SK-N-SH (cell line): ENCODE measurements around the gene AK2. TPM values are rescaled to one million over a fixed set of nuclear protein-coding genes. Genes with fewer than 3 reads are reported as not detected.

Source experiments
- CTCF ChIA-PET: fragments of 300-600, 350-600 bp; formaldehyde crosslinking; extraction: SDS; loops from one replicate; lab custom pipeline; 2021; lab: Yijun Ruan, JAX
- POLR2A ChIA-PET: fragments of 350-600 bp; sonication (Branson Sonifier 250); formaldehyde crosslinking; extraction: SDS; loops from one replicate; lab custom pipeline; 2020; ENCODE audit warnings: antibody characterized with exemption, inconsistent platforms; lab: Yijun Ruan, JAX
- DNase-seq: peaks from one replicate; pipeline ENCODE4 v3.0.0; 2012
- H2AFZ ChIP-seq: fragments of 200-600 bp; sonication (generic); 2 replicates; pipeline ENCODE4 v1.8.1; 2016; ENCODE audit warnings: antibody characterized with exemption, mild to moderate bottlenecking, low read depth
- H3F3A ChIP-seq: fragments of 200-600 bp; sonication (generic); replicated peaks from 2 replicates; pipeline ENCODE3; 2016; ENCODE audit warnings: antibody characterized with exemption, mild to moderate bottlenecking; ENCODE audit not compliant: insufficient read depth
- H3K27ac ChIP-seq, 2 experiments: fragments of 200-500 bp in 1 of 2; fragments of 200-600 bp in 1 of 2; sonication (Bioruptor generic) in 1 of 2; sonication (generic), shearing (Covaris generic) in 1 of 2; 2 replicates each; pipeline versions ENCODE4 v1.5.1 to v1.6.1; 2014 to 2016; ENCODE audit warnings: low read depth in 2 of 2, inconsistent platforms in 1 of 2, low read length in 1 of 2, mild to moderate bottlenecking in 1 of 2, mixed read lengths in 1 of 2
- H3K27me3 ChIP-seq: fragments of 200-600 bp; sonication (generic), shearing (Covaris generic); 2 replicates; pipeline ENCODE4 v1.6.1; 2016; ENCODE audit warnings: mixed run types; ENCODE audit not compliant: insufficient read depth
- H3K36me3 ChIP-seq, 2 experiments: fragments of 200-500 bp in 1 of 2; fragments of 200-600 bp in 1 of 2; sonication (Bioruptor generic) in 1 of 2; sonication (generic) in 1 of 2; replicated peaks in 1 of 2; 2 replicates each; pipeline versions ENCODE3 to v1.5.1; 2014 to 2016; ENCODE audit warnings: low read length in 1 of 2, mild to moderate bottlenecking in 1 of 2; ENCODE audit not compliant: insufficient read depth in 2 of 2, control insufficient read depth in 1 of 2
- H3K4me1 ChIP-seq, 2 experiments: fragments of 200-500 bp in 1 of 2; fragments of 200-600 bp in 1 of 2; sonication (Bioruptor generic) in 1 of 2; sonication (generic), shearing (Covaris generic) in 1 of 2; 2 replicates each; pipeline versions ENCODE4 v1.5.1 to v1.6.1; 2014 to 2016; ENCODE audit warnings: low read depth in 1 of 2, low read length in 1 of 2, mixed run types in 1 of 2; ENCODE audit not compliant: insufficient read depth in 2 of 2, control insufficient read depth in 1 of 2
- H3K4me2 ChIP-seq: fragments of 200-600 bp; sonication (generic), shearing (Covaris generic); 2 replicates; pipeline ENCODE4 v1.6.1; 2017; ENCODE audit warnings: mixed run types
- H3K4me3 ChIP-seq, 2 experiments: fragments of 200-500 bp in 1 of 2; fragments of 200-600 bp in 1 of 2; sonication (Bioruptor generic) in 1 of 2; sonication (generic), shearing (Covaris generic) in 1 of 2; 2 replicates each; pipeline versions ENCODE4 v1.5.1 to v1.8.1; 2014 to 2016; ENCODE audit warnings: low read depth in 2 of 2, inconsistent platforms in 1 of 2, low read length in 1 of 2, mild to moderate bottlenecking in 1 of 2, mixed read lengths in 1 of 2, moderate library complexity in 1 of 2
- H3K79me2 ChIP-seq: fragments of 200-600 bp; sonication (generic); 2 replicates; pipeline ENCODE4 v1.8.1; 2017; ENCODE audit warnings: mild to moderate bottlenecking; ENCODE audit not compliant: insufficient read depth
- H3K9ac ChIP-seq: fragments of 200-600 bp; sonication (generic); 2 replicates; pipeline ENCODE4 v1.6.1; 2017; ENCODE audit warnings: mixed run types
- H3K9me2 ChIP-seq: fragments of 200-600 bp; sonication (generic); 2 replicates; pipeline ENCODE4 v1.6.1; 2017; ENCODE audit warnings: mixed run types
- H3K9me3 ChIP-seq: fragments of 200-600 bp; sonication (generic); 2 replicates; pipeline ENCODE4 v1.6.1; 2017; ENCODE audit warnings: mixed run types, mild to moderate bottlenecking, moderate library complexity
- H4K20me1 ChIP-seq: fragments of 200-600 bp; sonication (generic); 2 replicates; pipeline ENCODE4 v1.6.1; 2017; ENCODE audit warnings: mild to moderate bottlenecking, mixed run types; ENCODE audit not compliant: insufficient read depth
- CHD2 ChIP-seq: fragments of 150-350 bp; IDR thresholded peaks from 2 replicates; pipeline ENCODE4 v1.6.1; 2018; ENCODE audit warnings: low read length; ENCODE audit not compliant: partially characterized antibody
- EP300 ChIP-seq, 2 experiments: IDR thresholded peaks; 2 replicates each; pipeline versions ENCODE4 v1.4.0 to v1.6.1; 2012; ENCODE audit warnings: borderline replicate concordance in 1 of 2, low read depth in 1 of 2, low read length in 1 of 2
- EZH2phosphoT487 ChIP-seq: fragments of 200-600 bp; sonication (generic); IDR thresholded peaks from 2 replicates; pipeline ENCODE4 v1.6.1; 2017; ENCODE audit warnings: low read depth, mixed run types, mild to moderate bottlenecking, antibody characterized with exemption, moderate library complexity, borderline replicate concordance
- FOXM1 ChIP-seq: IDR thresholded peaks from 2 replicates; pipeline ENCODE4 v1.4.0; 2012; ENCODE audit warnings: low read depth, mild to moderate bottlenecking
- JUND ChIP-seq: IDR thresholded peaks from 2 replicates; pipeline ENCODE4 v1.4.0; 2012
- MXI1 ChIP-seq: IDR thresholded peaks from 2 replicates; pipeline ENCODE4 v1.6.1; 2012; ENCODE audit warnings: mild to moderate bottlenecking, low read depth, low read length, improper control_type of control experiment
- NFIC ChIP-seq: IDR thresholded peaks from 2 replicates; pipeline ENCODE4 v1.4.0; 2012; ENCODE audit warnings: borderline replicate concordance
- NRF1 ChIP-seq: IDR thresholded peaks from 2 replicates; pipeline ENCODE4 v1.6.1; 2012; ENCODE audit warnings: low read depth, mild to moderate bottlenecking, low read length
- RFX5 ChIP-seq: IDR thresholded peaks from 2 replicates; pipeline ENCODE4 v1.6.1; 2012; ENCODE audit warnings: mild to moderate bottlenecking, improper control_type of control experiment, low read length
- RXRA ChIP-seq: IDR thresholded peaks from 2 replicates; pipeline ENCODE4 v1.4.0; 2012; ENCODE audit warnings: low read depth, mild to moderate bottlenecking, borderline replicate concordance
- SMC3 ChIP-seq: IDR thresholded peaks from 2 replicates; pipeline ENCODE4 v1.6.1; 2012; ENCODE audit warnings: low read depth, low read length, improper control_type of control experiment
- TAF1 ChIP-seq: IDR thresholded peaks from 2 replicates; pipeline ENCODE4 v1.6.1; 2012; ENCODE audit warnings: low read depth, mild to moderate bottlenecking, low read length, moderate library complexity, borderline replicate concordance
- TCF12 ChIP-seq: IDR thresholded peaks from 2 replicates; pipeline ENCODE4 v1.4.0; 2012
- USF1 ChIP-seq: IDR thresholded peaks from 2 replicates; pipeline ENCODE4 v1.4.0; 2012; ENCODE audit warnings: low read depth, borderline replicate concordance
- YY1 ChIP-seq: IDR thresholded peaks from 2 replicates; pipeline ENCODE4 v1.4.0; 2012; ENCODE audit warnings: low read depth, mild to moderate bottlenecking
- whole genome bisulfite sequencing: methylation state at CpG from one replicate; pipeline ENCODE4 v1.1.6; 2017; ENCODE audit warnings: low lambda C conversion rate; 5-methylcytosine and 5-hydroxymethylcytosine counted together
- polyA plus RNA-seq, 3 experiments: library from polyadenylated mRNA; depleted of rRNA; stranded (reverse); fragments of >200 nt; gene quantifications; 2 replicates each; pipeline ENCODE4 v1.2.3, GENCODE V29; 2012
- TF ChIP-seq, protein P1 (sequence below): IDR thresholded peaks from 2 replicates; pipeline ENCODE4 v1.4.0; 2012; ENCODE audit warnings: low read depth, borderline replicate concordance
- TF ChIP-seq, protein P2 (sequence below): IDR thresholded peaks from 2 replicates; pipeline ENCODE4 v1.4.0; 2012; ENCODE audit warnings: low read depth

Gene AK2
- polyA plus RNA-seq, 1 of the 3 experiments (the other 2 are of a cell fraction), result 191 TPM

GRCh38 chr1:33029209-33029608 is 7.5 kb downstream of the AK2 start:
- WGBS, result 100% methylated on average over 3 of the region's 4 CpGs
- H3K9me3 ChIP-seq, result no peaks in the 10 kb centered on the region
- H3K4me3 ChIP-seq, result no peak overlapping the region
- ChIA-PET POLR2A (interaction anchor here (0.7 kb wide), 1 partner anchor 28 kb away, joined by 3 read pairs; no protein-coding TSS in a partner anchor), CTCF (interaction anchor here (0.7 to 4.7 kb wide), 3 partner anchors 14 to 95 kb away, joined by 3 to 21 read pairs (median 3); no protein-coding TSS in a partner anchor)
- H3K9ac ChIP-seq, result no peak overlapping the region
- peaks cover 3% of the 10 kb centered on the region for H3F3A ChIP-seq
- H2AFZ ChIP-seq, result no peak overlapping the region
- no peaks in the 10 kb centered on the region for H3K4me1 ChIP-seq
- H3K9me2 ChIP-seq, result no peaks in the 10 kb centered on the region
- H3K36me3 ChIP-seq, result peaks cover 4 to 11% of the 10 kb centered on the region in 2 experiments
- peaks cover 43% of the 10 kb centered on the region for H4K20me1 ChIP-seq
- TF ChIP-seq CHD2 (no peak), TCF12 (no peak), EZH2phosphoT487 (no peak), NRF1 (no peak)
- TF ChIP-seq, protein P1, sequence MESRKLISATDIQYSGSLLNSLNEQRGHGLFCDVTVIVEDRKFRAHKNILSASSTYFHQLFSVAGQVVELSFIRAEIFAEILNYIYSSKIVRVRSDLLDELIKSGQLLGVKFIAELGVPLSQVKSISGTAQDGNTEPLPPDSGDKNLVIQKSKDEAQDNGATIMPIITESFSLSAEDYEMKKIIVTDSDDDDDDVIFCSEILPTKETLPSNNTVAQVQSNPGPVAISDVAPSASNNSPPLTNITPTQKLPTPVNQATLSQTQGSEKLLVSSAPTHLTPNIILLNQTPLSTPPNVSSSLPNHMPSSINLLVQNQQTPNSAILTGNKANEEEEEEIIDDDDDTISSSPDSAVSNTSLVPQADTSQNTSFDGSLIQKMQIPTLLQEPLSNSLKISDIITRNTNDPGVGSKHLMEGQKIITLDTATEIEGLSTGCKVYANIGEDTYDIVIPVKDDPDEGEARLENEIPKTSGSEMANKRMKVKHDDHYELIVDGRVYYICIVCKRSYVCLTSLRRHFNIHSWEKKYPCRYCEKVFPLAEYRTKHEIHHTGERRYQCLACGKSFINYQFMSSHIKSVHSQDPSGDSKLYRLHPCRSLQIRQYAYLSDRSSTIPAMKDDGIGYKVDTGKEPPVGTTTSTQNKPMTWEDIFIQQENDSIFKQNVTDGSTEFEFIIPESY, result no peak
- peaks cover 96% of the 10 kb centered on the region for H3K79me2 ChIP-seq
- H3K27me3 ChIP-seq, result no peaks in the 10 kb centered on the region
- H3K27ac ChIP-seq, result no peak overlapping the region
- no peak overlapping the region for H3K4me2 ChIP-seq
- DNase-seq, result no peak

GRCh38 chr1:33025761-33026160 is 10.9 kb downstream of the AK2 start:
- no peak overlapping the region for H2AFZ ChIP-seq
- peaks cover 0 to 3% of the 10 kb centered on the region in 2 experiments; a peak in 1 of 4 replicates for H3K4me1 ChIP-seq
- H3K4me3 ChIP-seq, result no peak overlapping the region
- TF ChIP-seq, protein P2, sequence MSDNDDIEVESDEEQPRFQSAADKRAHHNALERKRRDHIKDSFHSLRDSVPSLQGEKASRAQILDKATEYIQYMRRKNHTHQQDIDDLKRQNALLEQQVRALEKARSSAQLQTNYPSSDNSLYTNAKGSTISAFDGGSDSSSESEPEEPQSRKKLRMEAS, result no peak
- TF ChIP-seq TAF1, result no peak
- TF ChIP-seq RXRA, result no peak
- no peak for TF ChIP-seq SMC3
- no peak for TF ChIP-seq EP300 (IDR thresholded peaks at IDR 0.05; ENCODE audit: borderline replicate concordance in 1 of 2, low read depth in 1 of 2, low read length in 1 of 2)
- no peak for TF ChIP-seq MXI1
- TF ChIP-seq YY1, result no peak
- no peak for TF ChIP-seq RFX5
- no peak for TF ChIP-seq NFIC
- TF ChIP-seq, protein P1, result no peak
- TF ChIP-seq USF1, result no peak
- no peak for TF ChIP-seq JUND
- no peak for TF ChIP-seq FOXM1
- CTCF ChIA-PET, result interaction anchor here (1.2 kb wide), 1 partner anchor 29 kb away, joined by 3 read pairs; no protein-coding TSS in a partner anchor
- no peak for DNase-seq
- POLR2A ChIA-PET, result interaction anchor here (1.0 kb wide), 1 partner anchor 8 kb away, joined by 3 read pairs; no protein-coding TSS in a partner anchor
- peaks cover 3% of the 10 kb centered on the region for H3F3A ChIP-seq
- H3K27me3 ChIP-seq, result no peaks in the 10 kb centered on the region
- peaks cover 25% of the 10 kb centered on the region for H4K20me1 ChIP-seq
- H3K36me3 ChIP-seq, result peaks cover 23 to 28% of the 10 kb centered on the region in 2 experiments
- H3K4me2 ChIP-seq, result no peak overlapping the region
- H3K9me2 ChIP-seq, result no peaks in the 10 kb centered on the region
- no peaks in the 10 kb centered on the region for H3K9me3 ChIP-seq
- H3K27ac ChIP-seq, result no peak overlapping the region
- WGBS, result 97% methylated on average over 4 of the region's 4 CpGs
- H3K79me2 ChIP-seq, result peaks cover 73% of the 10 kb centered on the region
- H3K9ac ChIP-seq, result no peak overlapping the region
